H9 (cell line): Measurements from ENCODE around the gene SART1. TPM values are rescaled to one million over a fixed set of nuclear protein-coding genes. Genes with fewer than 3 reads are reported as not detected.

Source experiments
- DNase-seq: peaks from one replicate; pipeline ENCODE4 v3.0.0-alpha.2; 2017
- H2AFZ ChIP-seq: one replicate; pipeline ENCODE4 v1.6.1; 2013; ENCODE audit warnings: mild to moderate bottlenecking, low read length, control low read depth, moderate library complexity
- H2AK5ac ChIP-seq: 2 replicates; pipeline ENCODE4 v1.6.1; 2013; ENCODE audit warnings: low read length, control low read depth, mixed read lengths; ENCODE audit not compliant: insufficient read length
- H2BK120ac ChIP-seq: one replicate; pipeline ENCODE4 v1.6.1; 2013; ENCODE audit warnings: low read depth, mild to moderate bottlenecking, low read length, control low read depth, inconsistent platforms; ENCODE audit not compliant: poor library complexity, severe bottlenecking
- H2BK12ac ChIP-seq: 2 replicates; pipeline ENCODE4 v1.6.1; 2013; ENCODE audit warnings: low read length, control low read depth, mixed read lengths, low read depth; ENCODE audit not compliant: insufficient read length
- H2BK15ac ChIP-seq: 2 replicates; pipeline ENCODE4 v1.6.1; 2013; ENCODE audit warnings: low read depth, low read length, control low read depth
- H2BK20ac ChIP-seq: one replicate; pipeline ENCODE4 v1.6.1; 2013; ENCODE audit warnings: low read depth, mild to moderate bottlenecking, low read length, control low read depth, inconsistent platforms; ENCODE audit not compliant: poor library complexity, severe bottlenecking
- H2BK5ac ChIP-seq: 2 replicates; pipeline ENCODE4 v1.6.1; 2013; ENCODE audit warnings: low read length, control low read depth, mixed read lengths; ENCODE audit not compliant: insufficient read length
- H3K14ac ChIP-seq: 2 replicates; pipeline ENCODE4 v1.6.1; 2013; ENCODE audit warnings: low read length, control low read depth; ENCODE audit not compliant: insufficient read depth
- H3K18ac ChIP-seq: 2 replicates; pipeline ENCODE4 v1.6.1; 2013; ENCODE audit warnings: low read depth, mild to moderate bottlenecking, mixed read lengths, low read length, control low read depth; ENCODE audit not compliant: insufficient read length
- H3K23ac ChIP-seq: 2 replicates; pipeline ENCODE4 v1.6.1; 2013; ENCODE audit warnings: low read length, control low read depth, mixed read lengths, low read depth; ENCODE audit not compliant: insufficient read length
- H3K23me2 ChIP-seq: 2 replicates; pipeline ENCODE4 v1.6.1; 2013; ENCODE audit warnings: low read depth, mild to moderate bottlenecking, mixed read lengths, low read length, control low read depth; ENCODE audit not compliant: insufficient read length, poor library complexity, severe bottlenecking
- H3K27ac ChIP-seq: 2 replicates; pipeline ENCODE4 v1.5.1; 2013; ENCODE audit warnings: low read length, control low read depth, mixed read lengths, low read depth; ENCODE audit not compliant: insufficient read length
- H3K27me3 ChIP-seq: 2 replicates; pipeline ENCODE4 v1.6.1; 2013; ENCODE audit warnings: low read length, control low read depth, inconsistent platforms; ENCODE audit not compliant: insufficient read depth
- H3K4ac ChIP-seq: 2 replicates; pipeline ENCODE4 v1.6.1; 2013; ENCODE audit warnings: low read depth, mild to moderate bottlenecking, control low read depth, inconsistent platforms, low read length, moderate library complexity
- H3K4me1 ChIP-seq: 2 replicates; pipeline ENCODE4 v1.6.1; 2013; ENCODE audit warnings: low read length, control low read depth, inconsistent platforms; ENCODE audit not compliant: insufficient read depth
- H3K4me2 ChIP-seq: 2 replicates; pipeline ENCODE4 v1.6.1; 2013; ENCODE audit warnings: low read length, control low read depth, mixed read lengths; ENCODE audit not compliant: insufficient read length, insufficient read depth
- H3K56ac ChIP-seq: 2 replicates; pipeline ENCODE4 v1.6.1; 2013; ENCODE audit warnings: low read depth, mild to moderate bottlenecking, mixed read lengths, low read length, control low read depth; ENCODE audit not compliant: insufficient read length
- H3K79me1 ChIP-seq: 2 replicates; pipeline ENCODE4 v1.6.1; 2013; ENCODE audit warnings: low read depth, mild to moderate bottlenecking, moderate library complexity, low read length, control low read depth, inconsistent platforms; ENCODE audit not compliant: insufficient read depth, poor library complexity, severe bottlenecking
- H3K79me2 ChIP-seq: 2 replicates; pipeline ENCODE4 v1.6.1; 2013; ENCODE audit warnings: low read length, control low read depth, inconsistent platforms; ENCODE audit not compliant: insufficient read depth
- H3K9ac ChIP-seq: 2 replicates; pipeline ENCODE4 v1.6.1; 2013; ENCODE audit warnings: low read length, control low read depth, mixed read lengths; ENCODE audit not compliant: insufficient read length; ENCODE audit errors: extremely low read depth
- H3K9me3 ChIP-seq: one replicate; pipeline ENCODE4 v1.6.1; 2013; ENCODE audit warnings: low read depth, low read length, inconsistent platforms; ENCODE audit not compliant: control insufficient read depth
- H3T11ph ChIP-seq: one replicate; pipeline ENCODE4 v1.6.1; 2013; ENCODE audit warnings: mild to moderate bottlenecking, low read length, control low read depth, inconsistent platforms
- H4K20me1 ChIP-seq: one replicate; pipeline ENCODE4 v1.6.1; 2013; ENCODE audit not compliant: control insufficient read depth, insufficient read length, insufficient read depth
- H4K5ac ChIP-seq: 2 replicates; pipeline ENCODE4 v1.6.1; 2013; ENCODE audit warnings: low read depth, mild to moderate bottlenecking, mixed read lengths, low read length, control low read depth; ENCODE audit not compliant: insufficient read length
- H4K8ac ChIP-seq: replicated peaks from 2 replicates; pipeline ENCODE4 v1.6.1; 2013; ENCODE audit warnings: low read length, control low read depth, mixed read lengths, low read depth; ENCODE audit not compliant: insufficient read length
- H4K91ac ChIP-seq: 2 replicates; pipeline ENCODE4 v1.6.1; 2013; ENCODE audit warnings: low read depth, mild to moderate bottlenecking, moderate library complexity, mixed read lengths, low read length, control low read depth; ENCODE audit not compliant: insufficient read length
- H3K27ac Mint-ChIP-seq, 3 experiments: 2 replicates in 2 of 3; 3 replicates in 1 of 3; pipeline ENCODE4 v1.8.0; 2020 to 2021; ENCODE audit warnings: mixed read lengths in 3 of 3, mild to moderate bottlenecking in 1 of 3, moderate library complexity in 1 of 3
- H3K27me3 Mint-ChIP-seq: 2 replicates; pipeline ENCODE4 v1.8.0; 2021; ENCODE audit warnings: low read depth, mild to moderate bottlenecking, moderate library complexity, mixed read lengths
- H3K36me3 Mint-ChIP-seq, 3 experiments: 2 replicates in 2 of 3; 3 replicates in 1 of 3; pipeline ENCODE4 v1.8.0; 2020 to 2021; ENCODE audit warnings: low read depth in 3 of 3, mixed read lengths in 3 of 3; ENCODE audit not compliant: insufficient read depth in 1 of 3
- H3K4me1 Mint-ChIP-seq, 2 experiments: 2 replicates each; pipeline ENCODE4 v1.8.0; 2020; ENCODE audit warnings: mixed read lengths in 2 of 2
- H3K4me3 Mint-ChIP-seq, 2 experiments: 2 replicates in 1 of 2; 3 replicates in 1 of 2; pipeline ENCODE4 v1.8.0; 2020 to 2021; ENCODE audit warnings: mild to moderate bottlenecking in 2 of 2, mixed read lengths in 2 of 2, moderate library complexity in 1 of 2
- H3K9me3 Mint-ChIP-seq, 2 experiments: 2 replicates in 1 of 2; 3 replicates in 1 of 2; pipeline ENCODE4 v1.8.0; 2020; ENCODE audit warnings: mild to moderate bottlenecking in 2 of 2, mixed read lengths in 2 of 2, moderate library complexity in 1 of 2
- WGBS: extraction: QIAGEN DNeasy Blood & Tissue Kit; methylation state at CpG from one replicate; pipeline ENCODE4 v1.1.7; 2013; ENCODE audit warnings: missing lambda C conversion rate, low lambda C conversion rate, mixed read lengths; ENCODE audit not compliant: insufficient read length; ENCODE audit errors: extremely low coverage; 5-methylcytosine and 5-hydroxymethylcytosine counted together
- total RNA-seq: library from RNA; stranded (reverse); gene quantifications from 2 replicates; pipeline ENCODE4 v1.2.1, GENCODE V29; 2021
- TF ChIP-seq, protein P1 (sequence below): fragments of 200-600 bp; sonication (generic); conservative IDR thresholded peaks from 3 replicates; pipeline ENCODE4 v1.8.0; 2021; ENCODE audit warnings: antibody characterized with exemption, mild to moderate bottlenecking

Gene SART1
- total RNA-seq, 1 experiment from 2014 or later, result 52.0 TPM

DNA sequence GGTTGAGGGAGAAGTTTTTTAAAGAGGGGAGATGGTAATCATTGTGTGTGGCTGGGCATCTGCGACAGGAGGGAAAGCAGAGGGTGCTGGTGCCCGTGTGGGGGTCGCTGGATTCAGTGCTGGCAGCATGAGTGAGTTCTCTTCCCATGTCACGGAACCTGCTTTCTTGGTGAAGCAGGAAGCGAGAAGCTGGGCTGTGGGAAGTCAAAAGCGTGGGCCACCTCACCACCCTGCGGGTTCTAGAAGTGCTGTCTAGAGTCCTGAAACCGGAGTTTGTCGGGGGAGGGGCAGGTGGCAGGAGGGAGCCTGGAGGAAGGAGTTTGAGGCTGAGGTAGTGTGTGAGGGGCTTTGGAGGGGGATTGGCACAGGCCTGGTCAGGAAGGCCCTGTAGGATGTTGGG is 14.2 kb downstream of the SART1 start:
- H3T11ph ChIP-seq, result no peak overlapping the region
- H2BK20ac ChIP-seq, result no peak overlapping the region
- no peak overlapping the region for H3K4ac ChIP-seq
- H3K79me1 ChIP-seq, result no peaks in the 10 kb centered on the region
- no peak overlapping the region for H3K9ac ChIP-seq
- no peak overlapping the region for H3K56ac ChIP-seq
- H4K5ac ChIP-seq, result no peak overlapping the region
- no peak overlapping the region for H2AFZ ChIP-seq
- peak overlapping the region in 1 of 2 experiments; percentile 6; a peak in 1 of 5 replicates for H3K4me3 Mint-ChIP-seq
- no peaks in the 10 kb centered on the region for H3K23me2 ChIP-seq
- H3K27me3 ChIP-seq, result no peaks in the 10 kb centered on the region
- peaks cover 33 to 63% (median 60%) of the 10 kb centered on the region in 3 experiments; a peak in 6 of 7 replicates for H3K36me3 Mint-ChIP-seq
- no peak overlapping the region for H3K23ac ChIP-seq
- H3K9me3 ChIP-seq, result no peaks in the 10 kb centered on the region
- H3K14ac ChIP-seq, result no peak overlapping the region
- H2BK120ac ChIP-seq, result no peak overlapping the region
- H4K8ac ChIP-seq, result no peak overlapping the region
- H2BK12ac ChIP-seq, result no peak overlapping the region
- H3K18ac ChIP-seq, result no peak overlapping the region
- no peaks in the 10 kb centered on the region for H4K20me1 ChIP-seq
- no peaks in the 10 kb centered on the region for H3K79me2 ChIP-seq
- no peaks in the 10 kb centered on the region for H3K9me3 Mint-ChIP-seq
- peak overlapping the region in 2 of 3 experiments; percentile 61 to 88; a peak in 4 of 7 replicates for H3K27ac Mint-ChIP-seq
- DNase-seq, result no peak
- H3K27ac ChIP-seq, result no peak overlapping the region
- TF ChIP-seq, protein P1, sequence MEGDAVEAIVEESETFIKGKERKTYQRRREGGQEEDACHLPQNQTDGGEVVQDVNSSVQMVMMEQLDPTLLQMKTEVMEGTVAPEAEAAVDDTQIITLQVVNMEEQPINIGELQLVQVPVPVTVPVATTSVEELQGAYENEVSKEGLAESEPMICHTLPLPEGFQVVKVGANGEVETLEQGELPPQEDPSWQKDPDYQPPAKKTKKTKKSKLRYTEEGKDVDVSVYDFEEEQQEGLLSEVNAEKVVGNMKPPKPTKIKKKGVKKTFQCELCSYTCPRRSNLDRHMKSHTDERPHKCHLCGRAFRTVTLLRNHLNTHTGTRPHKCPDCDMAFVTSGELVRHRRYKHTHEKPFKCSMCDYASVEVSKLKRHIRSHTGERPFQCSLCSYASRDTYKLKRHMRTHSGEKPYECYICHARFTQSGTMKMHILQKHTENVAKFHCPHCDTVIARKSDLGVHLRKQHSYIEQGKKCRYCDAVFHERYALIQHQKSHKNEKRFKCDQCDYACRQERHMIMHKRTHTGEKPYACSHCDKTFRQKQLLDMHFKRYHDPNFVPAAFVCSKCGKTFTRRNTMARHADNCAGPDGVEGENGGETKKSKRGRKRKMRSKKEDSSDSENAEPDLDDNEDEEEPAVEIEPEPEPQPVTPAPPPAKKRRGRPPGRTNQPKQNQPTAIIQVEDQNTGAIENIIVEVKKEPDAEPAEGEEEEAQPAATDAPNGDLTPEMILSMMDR, result no peak
- no peak overlapping the region for H2BK5ac ChIP-seq
- no peaks in the 10 kb centered on the region for H3K4me1 ChIP-seq
- H2BK15ac ChIP-seq, result no peak overlapping the region
- no peaks in the 10 kb centered on the region; the same call in 1 of the 2 replicates for H3K27me3 Mint-ChIP-seq
- no CpG with 5 or more reads among the region's 9 CpGs for WGBS
- H2AK5ac ChIP-seq, result no peak overlapping the region
- no peaks in the 10 kb centered on the region for H3K4me1 Mint-ChIP-seq
- H3K4me2 ChIP-seq, result no peak overlapping the region
- H4K91ac ChIP-seq, result no peak overlapping the region
